ACC112 (cell line): ENCODE data around the gene YPEL2.
"Not testable (repeated sequence)": the region's sequence is repeated elsewhere in the genome, so short reads cannot be mapped to it uniquely, and the experiment has no call there.

ENCODE experiments used
- H2AFZ ChIP-seq: fragments of 200-600 bp; sonication (generic); one replicate; pipeline ENCODE4 v1.6.0; 2017; ENCODE audit warnings: antibody characterized with exemption, low read length; ENCODE audit not compliant: unreplicated experiment
- H3K27ac ChIP-seq: fragments of 200-600 bp; sonication (generic); 2 replicates; pipeline ENCODE4 v1.5.1; 2014; ENCODE audit warnings: low read depth, mild to moderate bottlenecking, antibody characterized with exemption, low read length, moderate library complexity
- H3K27me3 ChIP-seq: fragments of 200-600 bp; sonication (generic); 2 replicates; pipeline ENCODE4 v1.6.1; 2014; ENCODE audit warnings: mild to moderate bottlenecking, antibody characterized with exemption, low read length, moderate library complexity, mixed read lengths; ENCODE audit not compliant: insufficient read depth
- H3K36me3 ChIP-seq: fragments of 200-600 bp; sonication (generic); 2 replicates; pipeline ENCODE4 v1.6.1; 2016; ENCODE audit warnings: mild to moderate bottlenecking, antibody characterized with exemption, low read length, moderate library complexity, mixed read lengths; ENCODE audit not compliant: insufficient read depth
- H3K4me1 ChIP-seq: fragments of 200-600 bp; sonication (generic); one replicate; pipeline ENCODE4 v1.6.1; 2016; ENCODE audit warnings: low read length, mixed read lengths; ENCODE audit not compliant: insufficient read depth, unreplicated experiment, control insufficient read depth
- H3K4me3 ChIP-seq: fragments of 200-600 bp; sonication (generic); 2 replicates; pipeline ENCODE4 v1.5.1; 2014; ENCODE audit warnings: mild to moderate bottlenecking, low read depth, low read length
- H3K79me2 ChIP-seq: fragments of 200-600 bp; sonication (generic); one replicate; pipeline ENCODE4 v1.6.0; 2016; ENCODE audit warnings: low read length; ENCODE audit not compliant: control insufficient read depth, unreplicated experiment, insufficient read depth

The YPEL2 gene

GRCh38 chr17:59393742-59394410 lies 62.4 kb downstream of the YPEL2 start:
- H3K27me3 ChIP-seq, H3K79me2 ChIP-seq, H3K4me1 ChIP-seq, H2AFZ ChIP-seq, H3K27ac ChIP-seq, H3K36me3 ChIP-seq, H3K4me3 ChIP-seq: not testable (repeated sequence)

DNA sequence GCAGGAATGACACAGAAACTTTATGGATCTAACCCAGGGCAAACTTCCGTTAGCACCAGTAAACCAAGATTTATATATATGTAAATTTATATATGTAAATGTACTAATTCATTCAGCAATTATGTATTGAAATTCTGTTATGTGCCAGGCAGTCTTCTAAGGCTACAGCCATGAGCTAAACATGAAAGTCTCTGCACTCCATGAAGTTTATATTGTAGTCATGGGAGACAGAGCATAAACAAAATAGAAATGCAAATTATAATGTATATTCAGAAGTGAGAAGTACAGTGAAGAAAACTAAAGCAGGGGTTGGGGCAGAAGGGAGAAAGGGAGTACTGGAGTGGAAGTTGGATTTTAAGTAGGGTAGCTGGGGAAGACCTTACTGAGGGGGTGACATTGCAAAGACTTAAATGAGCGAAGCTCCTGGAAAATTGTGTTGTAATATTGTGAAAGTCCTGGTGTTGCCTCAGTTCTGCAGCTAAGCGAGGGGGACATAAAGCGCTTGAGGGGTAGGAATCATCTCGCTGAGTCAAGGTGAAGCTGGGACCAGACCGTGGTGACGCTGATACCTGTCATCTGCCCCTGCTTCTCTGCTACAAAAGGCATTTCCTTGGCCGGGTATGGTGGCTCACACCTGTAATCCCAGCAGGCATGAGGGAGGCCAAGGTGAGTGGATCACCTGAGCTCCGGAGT lies 64.8 kb downstream of the YPEL2 start:
- 0 out of 2 replicates have a peak, but pooled peaks cover 3% of the 10 kb centered on the region for H3K36me3 ChIP-seq
- H2AFZ ChIP-seq: no peak overlapping the region
- H3K27me3 ChIP-seq: no peaks in the 10 kb centered on the region
- H3K4me3 ChIP-seq: no peak overlapping the region
- H3K79me2 ChIP-seq: no peaks in the 10 kb centered on the region
- H3K4me1 ChIP-seq: no peaks in the 10 kb centered on the region
- H3K27ac ChIP-seq: no peak overlapping the region

- 0 out of 2 replicates have a peak, but pooled peaks cover 3% of the 10 kb centered on the region for H3K36me3 ChIP-seq
- no peak overlapping the region for H3K4me3 ChIP-seq
- H3K27me3 ChIP-seq: no peaks in the 10 kb centered on the region
- H3K79me2 ChIP-seq: no peaks in the 10 kb centered on the region
- H3K4me1 ChIP-seq: no peaks in the 10 kb centered on the region
- H3K27ac ChIP-seq: no peak overlapping the region
- no peak overlapping the region for H2AFZ ChIP-seq
Measured at GRCh38 chr17:59397316-59398073, 66.0 kb downstream of the YPEL2 start.

GRCh38 chr17:59399914-59400313 lies 68.5 kb downstream of the YPEL2 start:
- H3K36me3 ChIP-seq: 0 out of 2 replicates have a peak, but pooled peaks cover 3% of the 10 kb centered on the region
- no peak overlapping the region for H2AFZ ChIP-seq
- no peaks in the 10 kb centered on the region for H3K4me1 ChIP-seq
- no peaks in the 10 kb centered on the region for H3K79me2 ChIP-seq
- H3K27me3 ChIP-seq: no peaks in the 10 kb centered on the region
- H3K27ac ChIP-seq: no peak overlapping the region
- no peak overlapping the region for H3K4me3 ChIP-seq

DNA sequence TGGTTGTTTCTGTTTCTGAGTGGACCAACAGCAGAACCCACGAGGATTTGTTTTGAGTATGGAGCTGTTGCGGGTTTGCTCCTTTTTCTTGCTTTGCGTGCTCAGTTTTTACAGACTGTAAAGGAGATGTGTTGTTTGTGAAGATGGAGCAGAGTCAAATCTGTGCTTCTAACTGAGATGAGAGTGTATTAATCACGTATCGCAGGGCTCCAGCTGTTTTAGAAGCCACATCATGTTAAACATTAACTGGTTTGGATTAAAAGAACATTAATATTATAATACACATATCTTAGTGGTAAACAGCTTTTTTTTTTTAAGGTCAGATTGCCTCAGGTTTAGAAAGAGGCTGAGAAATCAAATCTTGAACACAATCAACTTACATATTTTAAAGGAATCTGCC lies 69.4 kb downstream of the YPEL2 start:
- Histone ChIP-seq H3K4me3 (peak overlapping the region; percentile 57; the same call in 1 of the 2 replicates), H3K27me3 (no peaks in the 10 kb centered on the region), H3K79me2 (no peaks in the 10 kb centered on the region), H3K4me1 (no peaks in the 10 kb centered on the region), H3K36me3 (0 out of 2 replicates have a peak, but pooled peaks cover 3% of the 10 kb centered on the region), H2AFZ (peak overlapping the region; percentile 43), H3K27ac (no peak overlapping the region)

GRCh38 chr17:59401274-59401673 lies 69.8 kb downstream of the YPEL2 start:
- Histone ChIP-seq H3K4me1 (peaks cover under 1% of the 10 kb centered on the region), H3K4me3 (no peak overlapping the region), H3K79me2 (no peaks in the 10 kb centered on the region), H2AFZ (no peak overlapping the region), H3K27me3 (no peaks in the 10 kb centered on the region), H3K27ac (no peak overlapping the region), H3K36me3 (0 out of 2 replicates have a peak, but pooled peaks cover 3% of the 10 kb centered on the region)

GRCh38 chr17:59401725-59402124 lies 70.3 kb downstream of the YPEL2 start:
- Histone ChIP-seq H3K4me1 (peaks cover 5% of the 10 kb centered on the region), H3K27me3 (no peaks in the 10 kb centered on the region), H3K27ac (no peak overlapping the region), H2AFZ (no peak overlapping the region), H3K4me3 (no peak overlapping the region), H3K36me3 (0 out of 2 replicates have a peak, but pooled peaks cover 3% of the 10 kb centered on the region), H3K79me2 (no peaks in the 10 kb centered on the region)

- no peak overlapping the region for H2AFZ ChIP-seq
- H3K27ac ChIP-seq: no peak overlapping the region
Measured at GRCh38 chr17:59402760-59403159, 71.3 kb downstream of the YPEL2 start.

GRCh38 chr17:59404471-59404870 lies 73.0 kb downstream of the YPEL2 start:
- H2AFZ ChIP-seq: no peak overlapping the region
- no peaks in the 10 kb centered on the region for H3K79me2 ChIP-seq
- no peaks in the 10 kb centered on the region for H3K36me3 ChIP-seq
- no peak overlapping the region for H3K27ac ChIP-seq
- H3K4me1 ChIP-seq: peaks cover 11% of the 10 kb centered on the region
- no peak overlapping the region for H3K4me3 ChIP-seq
- no peaks in the 10 kb centered on the region for H3K27me3 ChIP-seq

More at GRCh38 chr17:59402760-59403159, 71.3 kb downstream of the YPEL2 start:
- Histone ChIP-seq H3K4me1 (peaks cover 11% of the 10 kb centered on the region), H3K79me2 (no peaks in the 10 kb centered on the region), H3K27me3 (no peaks in the 10 kb centered on the region), H3K36me3 (0 out of 2 replicates have a peak, but pooled peaks cover 3% of the 10 kb centered on the region), H3K4me3 (no peak overlapping the region)

GRCh38 chr17:59405944-59406705 lies 74.7 kb downstream of the YPEL2 start:
- H3K36me3 ChIP-seq: no peaks in the 10 kb centered on the region

More at GRCh38 chr17:59405944-59406705, 74.7 kb downstream of the YPEL2 start:
- Histone ChIP-seq H3K4me3 (no peak overlapping the region), H2AFZ (no peak overlapping the region), H3K27me3 (no peaks in the 10 kb centered on the region), H3K4me1 (peaks cover 11% of the 10 kb centered on the region), H3K27ac (peak overlapping the region; percentile 55; the same call in 1 of the 2 replicates), H3K79me2 (no peaks in the 10 kb centered on the region)
